Natural killer cell (primary cell): ENCODE results near the gene EEF1A2. TPM values are rescaled to one million over a fixed set of nuclear protein-coding genes. Genes with fewer than 3 reads are reported as not detected.

Source experiments
- ATAC-seq, 3 donors: fragments of 150-1000 bp in 2 of 3; fragments of 200-7000 bp in 1 of 3; cut with Tn5 transposase; 1 replicate in 1 of 3; 2 replicates in 2 of 3; pipeline ENCODE4 v1.10.0; 2021; ENCODE audit warnings: mild to moderate bottlenecking in 2 of 3, moderate library complexity in 2 of 3
- DNase-seq, 2 donors: peaks; one replicate each; pipeline versions ENCODE4 v3.0.0 to v3.0.0-alpha.2; 2013 to 2021; ENCODE audit warnings: mixed read lengths in 1 of 2
- H3K27ac ChIP-seq: one replicate; pipeline ENCODE4 v1.5.1; 2013; ENCODE audit warnings: mild to moderate bottlenecking, low read length
- H3K27me3 ChIP-seq: one replicate; pipeline ENCODE4 v1.6.1; 2013; ENCODE audit warnings: low read length; ENCODE audit not compliant: control insufficient read depth, insufficient read depth
- H3K36me3 ChIP-seq: one replicate; pipeline ENCODE4 v1.6.1; 2013; ENCODE audit warnings: low read length; ENCODE audit not compliant: control insufficient read depth, insufficient read depth
- H3K4me1 ChIP-seq: one replicate; pipeline ENCODE4 v1.6.1; 2013; ENCODE audit warnings: low read length; ENCODE audit not compliant: control insufficient read depth, insufficient read depth
- H3K4me3 ChIP-seq: one replicate; pipeline ENCODE4 v1.5.1; 2013; ENCODE audit warnings: low read length
- H3K9me3 ChIP-seq: one replicate; pipeline ENCODE4 v1.6.1; 2013; ENCODE audit warnings: low read length; ENCODE audit not compliant: control insufficient read depth, insufficient read depth
- H3K27ac Mint-ChIP-seq, 2 donors: one replicate each; pipeline ENCODE4 v1.8.0; 2022; ENCODE audit warnings: mild to moderate bottlenecking in 2 of 2, mixed read lengths in 2 of 2, moderate library complexity in 1 of 2
- H3K27me3 Mint-ChIP-seq, 2 donors: one replicate each; pipeline ENCODE4 v1.8.0; 2022; ENCODE audit warnings: low read depth in 2 of 2, mixed read lengths in 2 of 2
- H3K36me3 Mint-ChIP-seq: one replicate; pipeline ENCODE4 v1.8.0; 2022; ENCODE audit warnings: mixed read lengths
- H3K4me1 Mint-ChIP-seq, 2 donors: one replicate each; pipeline ENCODE4 v1.8.0; 2022; ENCODE audit warnings: mixed read lengths in 2 of 2
- H3K4me3 Mint-ChIP-seq: one replicate; pipeline ENCODE4 v1.8.0; 2022; ENCODE audit warnings: mild to moderate bottlenecking, moderate library complexity, mixed read lengths
- H3K9me3 Mint-ChIP-seq, 2 donors: one replicate each; pipeline ENCODE4 v1.8.0; 2022; ENCODE audit warnings: mixed read lengths in 2 of 2
- CTCF ChIP-seq: fragments of 200-600 bp; IDR thresholded peaks from one replicate; pipeline ENCODE4 v1.8.0; 2022; ENCODE audit warnings: antibody characterized with exemption
- WGBS: methylation state at CpG from one replicate; pipeline ENCODE4 v1.1.7; 2013; ENCODE audit warnings: missing lambda C conversion rate; ENCODE audit not compliant: insufficient coverage; 5-methylcytosine and 5-hydroxymethylcytosine counted together
- intact Hi-C: fragments of 100-400 bp; cut with micrococcal nuclease; formaldehyde crosslinking; loops from one replicate; pipeline ENCODE4 v1.14.2; 2022
- total RNA-seq, 4 donors: library from RNA; stranded (reverse); fragments of 120-200 nt in 1 of 4; gene quantifications; one replicate each; pipeline versions ENCODE4 v1.2.3 to v1.2.4, GENCODE V29; 2013 to 2022

Gene EEF1A2
- total RNA-seq, 3 donors from 2014 or later (not counting 1 experiment from before 2014, with no cell fraction given), result 0.14 to 0.86 (median 0.35) TPM

- no peak overlapping the region for H3K27ac Mint-ChIP-seq
- Histone ChIP-seq H3K9me3 (no peaks in the 10 kb centered on the region), H3K4me3 (no peak overlapping the region), H3K27ac (no peak overlapping the region), H3K4me1 (no peaks in the 10 kb centered on the region), H3K36me3 (no peaks in the 10 kb centered on the region), H3K27me3 (peaks cover 11% of the 10 kb centered on the region)
- ATAC-seq, result no peak
- no peak overlapping the region for H3K4me3 Mint-ChIP-seq
- H3K27me3 Mint-ChIP-seq, result peaks cover 22 to 35% of the 10 kb centered on the region in 2 donors
- no peaks in the 10 kb centered on the region for H3K36me3 Mint-ChIP-seq
- intact Hi-C loops, result no loop called here
- DNase-seq, result no peak
- 90% methylated on average over 3 of the region's 3 CpGs for WGBS
- peaks cover 0 to 2% of the 10 kb centered on the region in 2 donors for H3K9me3 Mint-ChIP-seq
- H3K4me1 Mint-ChIP-seq, result peaks cover 0 to 5% of the 10 kb centered on the region in 2 donors
- TF ChIP-seq CTCF, result no peak
Observed at GRCh38 chr20:63513207-63513606, 14.3 kb upstream of the EEF1A2 start.

- peaks cover 26 to 42% of the 10 kb centered on the region in 2 donors for H3K27me3 Mint-ChIP-seq
- WGBS, result 85% methylated on average over 9 of the region's 9 CpGs
Observed at GRCh38 chr20:63509088-63509564, 10.2 kb upstream of the EEF1A2 start.

GRCh38 chr20:63508072-63508768 is 9.3 kb upstream of the EEF1A2 start:
- 79% methylated on average over 32 of the region's 33 CpGs for WGBS
- no peaks in the 10 kb centered on the region for H3K4me1 Mint-ChIP-seq
- no peaks in the 10 kb centered on the region for H3K4me1 ChIP-seq
- peaks cover 3% of the 10 kb centered on the region for H3K9me3 ChIP-seq
- no peaks in the 10 kb centered on the region for H3K36me3 ChIP-seq
- no peak overlapping the region for H3K4me3 Mint-ChIP-seq
- intact Hi-C loops, result no loop called here
- no peak overlapping the region for H3K27ac ChIP-seq
- ATAC-seq (no peak), DNase-seq (no peak)
- H3K27me3 Mint-ChIP-seq, result peaks cover 26 to 41% of the 10 kb centered on the region in 2 donors
- H3K27ac Mint-ChIP-seq, result no peak overlapping the region
- H3K9me3 Mint-ChIP-seq, result no peaks in the 10 kb centered on the region
- peaks cover 11% of the 10 kb centered on the region for H3K27me3 ChIP-seq
- TF ChIP-seq CTCF, result no peak
- H3K36me3 Mint-ChIP-seq, result no peaks in the 10 kb centered on the region
- H3K4me3 ChIP-seq, result no peak overlapping the region

More at GRCh38 chr20:63509088-63509564, 10.2 kb upstream of the EEF1A2 start:
- H3K4me3 ChIP-seq, result no peak overlapping the region
- no peaks in the 10 kb centered on the region for H3K36me3 ChIP-seq
- Mint-ChIP-seq H3K36me3 (no peaks in the 10 kb centered on the region), H3K27ac (no peak overlapping the region), H3K9me3 (no peaks in the 10 kb centered on the region), H3K4me1 (no peaks in the 10 kb centered on the region), H3K4me3 (no peak overlapping the region)
- H3K27ac ChIP-seq, result no peak overlapping the region
- ATAC-seq (no peak), DNase-seq (no peak)
- peaks cover 3% of the 10 kb centered on the region for H3K9me3 ChIP-seq
- no peaks in the 10 kb centered on the region for H3K4me1 ChIP-seq
- intact Hi-C loops, result no loop called here
- TF ChIP-seq CTCF, result no peak
- peaks cover 11% of the 10 kb centered on the region for H3K27me3 ChIP-seq
